Right cardiac atrium (tissue), 5 donors: ENCODE measurements around the gene RANBP3. TPM values are rescaled to one million over a fixed set of nuclear protein-coding genes. Genes with fewer than 3 reads are reported as not detected.

Experiments
- ATAC-seq, 2 donors: fragments of 200-7000 bp; cut with Tn5 transposase; one replicate each; pipeline versions ENCODE4 v1.8.0 to v1.9.1; 2020; ENCODE audit warnings: moderate library complexity in 2 of 2, mild to moderate bottlenecking in 1 of 2
- DNase-seq, 3 donors: peaks; one replicate each; pipeline ENCODE4 v3.0.0-alpha.2; 2020
- H3K27ac ChIP-seq: one replicate; pipeline ENCODE4 v1.5.1; 2013; ENCODE audit warnings: mild to moderate bottlenecking, low read length, control low read depth, moderate library complexity
- H3K27me3 ChIP-seq: one replicate; pipeline ENCODE4 v1.6.1; 2013; ENCODE audit not compliant: control insufficient read depth, insufficient read depth
- H3K4me1 ChIP-seq: one replicate; pipeline ENCODE4 v1.6.1; 2013; ENCODE audit warnings: low read length; ENCODE audit not compliant: control insufficient read depth, insufficient read depth
- H3K4me3 ChIP-seq: one replicate; pipeline ENCODE4 v1.5.1; 2013; ENCODE audit warnings: low read length, control low read depth
- H3K9me3 ChIP-seq: one replicate; pipeline ENCODE4 v1.6.1; 2013; ENCODE audit warnings: low read length; ENCODE audit not compliant: control insufficient read depth
- WGBS: extraction: QIAGEN DNeasy Blood & Tissue Kit; methylation state at CpG from one replicate; pipeline ENCODE4 v1.1.7; 2013; 5-methylcytosine and 5-hydroxymethylcytosine counted together
- intact Hi-C, 4 donors: fragments of 100-400 bp; cut with DNase I; formaldehyde crosslinking; loops; one replicate each; pipeline versions ENCODE4 v1.11.0 to v1.14.0; 2022 to 2023
- polyA plus RNA-seq: library from polyadenylated mRNA; stranded (reverse); fragments of 200-250 nt; gene quantifications from one replicate; pipeline ENCODE4 v1.2.3, GENCODE V29; 2013
- total RNA-seq, 4 donors: library from RNA; stranded (reverse); fragmentation: NEBNext Ultra II Directional; extraction: Animal tissue kit (Norgen Biotek cat#: 25700); gene quantifications; one replicate each; pipeline ENCODE4 v1.2.1, GENCODE V29; 2021
- donor health status: healthy with polysubstance abuse.
- donor health status: DM: no; HTN: yes; CAD: no.
- donor health status: DM: no; HTN: no; CAD: no.
- donor health status: DM: no; HTN: yes; CAD: no; lungs with severe emphysema.
- donor health status: DM: yes; HTN: yes; CAD: no.

RANBP3 gene
- total and polyA plus RNA-seq, 5 donors = 49.6 to 73.8 (median 65.4) TPM

DNA sequence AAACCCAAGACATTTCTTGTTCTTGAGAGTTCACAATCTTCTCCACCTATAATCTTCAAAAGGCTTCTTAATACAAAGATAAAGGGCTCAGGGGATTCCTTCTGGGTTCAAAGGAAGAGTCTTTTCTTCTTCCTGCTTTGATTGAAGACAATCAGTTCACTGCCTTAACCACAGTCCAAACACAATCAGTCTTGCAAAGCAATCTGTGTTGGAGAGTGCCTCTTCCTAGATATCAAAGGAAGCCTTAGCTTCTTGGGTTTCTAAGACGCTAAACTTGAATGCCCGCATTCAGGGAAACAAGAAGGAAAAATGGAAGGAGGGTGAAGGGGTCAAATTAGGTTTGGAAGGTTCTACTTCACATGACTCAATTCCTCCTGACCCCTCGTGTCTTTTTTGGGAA is 27.2 kb downstream of the RANBP3 start:
- DNase-seq (peak in 1 of 3 donors; percentile 3), ATAC-seq (no peak)
- H3K9me3 ChIP-seq = no peaks in the 10 kb centered on the region
- no peaks in the 10 kb centered on the region for H3K27me3 ChIP-seq
- intact Hi-C loops = loop anchor here in 2 of 4 donors (5.0 to 10.0 kb wide), 2 partner anchors 38 to 46 kb away; partner anchors contain the start of genes CAPS (in 1 of the 2), NDUFA11 (in 1 of the 2) and VMAC (in 1 of the 2)
- no peak overlapping the region for H3K4me3 ChIP-seq
- peaks cover 34% of the 10 kb centered on the region for H3K4me1 ChIP-seq
- no peak overlapping the region for H3K27ac ChIP-seq
- 54% methylated on average over 3 of the region's 3 CpGs for WGBS

DNA sequence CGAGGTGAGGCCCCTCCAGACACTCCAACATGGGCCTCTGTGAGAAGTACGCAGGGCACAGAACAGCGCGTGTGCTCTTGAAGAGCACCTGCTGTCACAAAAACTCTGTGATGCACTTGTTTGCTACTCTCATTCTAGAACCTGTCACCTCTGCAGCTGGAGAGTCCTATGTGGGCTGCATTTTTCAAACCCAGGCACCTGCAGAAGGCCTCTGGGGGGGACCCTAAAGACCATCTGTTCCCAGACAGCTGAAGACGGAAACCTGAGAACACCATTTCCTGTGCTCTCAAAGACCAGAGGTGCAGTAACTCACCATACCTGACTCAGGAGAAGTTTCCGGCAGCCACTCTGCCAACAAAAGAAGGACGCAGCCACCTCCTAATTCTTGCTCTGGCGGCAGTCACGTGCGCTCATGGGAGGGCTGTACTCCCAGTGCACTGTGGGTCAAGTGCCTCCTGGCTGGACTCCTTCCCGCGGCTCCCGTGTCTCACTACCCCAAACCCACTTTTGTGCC is 28.1 kb downstream of the RANBP3 start:
- peak in 1 of 2 donors; percentile 3 for ATAC-seq
- Histone ChIP-seq H3K9me3 (no peaks in the 10 kb centered on the region), H3K4me1 (peaks cover 34% of the 10 kb centered on the region), H3K4me3 (no peak overlapping the region), H3K27ac (peak overlapping the region; percentile 8), H3K27me3 (no peaks in the 10 kb centered on the region)
- intact Hi-C loops = loop anchor here in 2 of 4 donors (5.0 to 10.0 kb wide), 2 partner anchors 38 to 45 kb away; partner anchors contain the start of genes CAPS (in 1 of the 2), NDUFA11 (in 1 of the 2) and VMAC (in 1 of the 2)
- WGBS = 75% methylated on average over 13 of the region's 13 CpGs
- DNase-seq = peak in 2 of 3 donors; percentile 70 to 72

DNA sequence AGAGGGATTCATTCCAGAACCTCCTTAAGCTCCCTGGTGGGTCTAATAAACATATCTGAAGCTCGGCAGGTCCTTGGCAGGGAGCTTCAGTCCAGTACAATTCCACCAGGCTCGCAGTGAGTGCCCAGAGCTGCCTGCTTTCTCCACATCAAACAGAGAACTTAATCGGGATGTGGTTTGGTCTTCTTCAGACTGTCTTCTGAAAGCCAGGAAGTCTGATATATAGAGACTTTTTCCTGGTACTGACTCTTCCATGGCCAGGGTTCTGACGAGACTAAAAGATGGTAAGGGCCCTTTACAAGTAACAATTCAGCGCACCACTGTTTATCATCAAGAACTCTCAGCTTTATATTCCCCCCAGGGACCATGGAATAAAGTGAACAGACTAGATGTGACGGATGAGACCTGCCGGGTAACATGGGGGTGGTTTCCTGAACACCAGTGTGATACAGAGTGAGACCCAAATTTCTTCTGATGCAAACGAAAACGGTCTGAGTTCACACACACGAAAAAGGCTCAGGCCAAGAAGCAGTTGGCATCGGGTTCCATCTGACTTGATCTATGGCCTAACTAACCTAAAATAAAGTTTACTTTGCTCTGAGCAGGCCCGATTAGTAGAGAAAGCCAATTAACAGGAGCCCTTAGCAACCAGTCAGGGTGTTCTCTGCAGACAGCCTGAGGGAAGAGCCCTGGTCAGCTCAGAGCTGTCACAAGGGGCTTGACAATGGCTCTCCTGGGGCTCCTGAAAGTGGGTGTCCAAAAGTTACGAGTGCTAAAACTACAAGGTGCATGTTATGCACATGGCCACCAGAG is 29.0 kb downstream of the RANBP3 start:
- ATAC-seq (no peak), DNase-seq (peak in 2 of 3 donors; percentile 14 to 15)
- Histone ChIP-seq H3K27me3 (no peaks in the 10 kb centered on the region), H3K9me3 (no peaks in the 10 kb centered on the region), H3K4me3 (no peak overlapping the region), H3K4me1 (peaks cover 35% of the 10 kb centered on the region), H3K27ac (no peak overlapping the region)
- 64% methylated on average over 13 of the region's 13 CpGs for WGBS
- intact Hi-C loops = no loop called here

DNA sequence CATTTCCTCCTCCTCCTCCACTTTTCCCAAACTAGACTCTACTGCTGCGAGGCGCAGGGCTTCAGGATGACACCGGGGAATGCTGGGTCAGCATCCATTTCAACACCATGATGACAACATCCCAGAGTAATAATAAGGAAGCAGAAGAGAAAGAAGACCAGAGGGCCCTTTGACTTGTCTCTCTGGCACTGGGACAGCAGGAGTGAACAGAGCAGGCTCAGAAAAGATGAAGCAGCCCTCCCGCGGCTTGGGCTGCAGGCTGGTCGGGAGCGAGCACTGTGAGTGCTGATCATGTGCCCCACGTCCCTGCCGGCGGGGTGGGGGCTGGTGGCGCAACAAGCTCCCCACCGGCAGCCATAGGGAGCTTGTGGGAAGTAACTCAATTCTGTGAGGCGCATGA is 30.5 kb downstream of the RANBP3 start:
- intact Hi-C loops = no loop called here
- Histone ChIP-seq H3K4me1 (peaks cover 30% of the 10 kb centered on the region), H3K27ac (peak overlapping the region; percentile 0), H3K9me3 (no peaks in the 10 kb centered on the region), H3K4me3 (no peak overlapping the region), H3K27me3 (no peaks in the 10 kb centered on the region)
- 26% methylated on average over 13 of the region's 13 CpGs for WGBS
- DNase-seq (peak; percentile 75 to 88 (median 87)), ATAC-seq (peak; percentile 56 to 59)

DNA sequence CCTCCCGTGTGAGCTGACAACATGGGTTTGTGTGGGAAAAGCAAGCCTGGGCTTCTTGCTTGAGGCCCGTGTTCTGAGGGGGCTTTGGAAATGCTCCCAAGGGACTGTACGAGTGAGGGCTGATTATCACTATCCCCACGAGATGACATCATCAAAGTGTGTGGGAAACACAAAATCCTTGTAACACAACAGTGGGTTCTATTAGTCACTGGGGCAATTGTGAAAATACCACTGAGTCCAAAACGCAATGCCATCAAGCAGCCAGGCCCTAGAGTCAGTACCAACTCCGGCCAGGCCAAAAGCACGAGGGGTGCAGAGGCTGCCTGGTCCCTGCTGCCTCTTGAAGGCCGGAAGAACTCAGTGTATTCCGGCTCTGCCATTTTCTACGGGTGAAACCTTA is 34.3 kb downstream of the RANBP3 start:
- Histone ChIP-seq H3K27ac (no peak overlapping the region), H3K27me3 (no peaks in the 10 kb centered on the region), H3K4me3 (no peak overlapping the region), H3K4me1 (peaks cover 10% of the 10 kb centered on the region), H3K9me3 (no peaks in the 10 kb centered on the region)
- intact Hi-C loops = no loop called here
- DNase-seq (peak in 2 of 3 donors; percentile 26 to 34), ATAC-seq (peak in 1 of 2 donors; percentile 7)
- WGBS = 67% methylated on average over 10 of the region's 10 CpGs

DNA sequence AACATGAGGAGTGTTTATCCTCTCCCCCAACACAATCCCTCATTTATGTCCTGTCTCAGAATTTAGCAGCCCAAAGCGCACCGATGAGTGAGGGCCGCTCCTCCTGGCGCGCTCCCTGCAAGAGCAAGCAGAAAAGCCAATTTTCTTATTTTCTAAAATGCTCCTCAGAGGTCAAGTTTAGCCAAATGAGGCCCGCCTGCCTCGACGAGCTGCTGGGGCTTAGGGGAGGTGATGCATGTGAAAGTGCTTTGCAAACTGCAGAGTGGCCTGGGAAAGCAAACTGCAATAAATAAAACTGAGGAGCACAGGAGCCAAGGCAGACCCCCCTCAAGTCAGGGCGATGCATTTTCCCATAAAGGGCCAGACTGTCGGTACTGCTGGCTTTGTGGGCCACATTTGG is 34.9 kb downstream of the RANBP3 start:
- Histone ChIP-seq H3K4me3 (no peak overlapping the region), H3K27me3 (no peaks in the 10 kb centered on the region), H3K9me3 (no peaks in the 10 kb centered on the region), H3K27ac (no peak overlapping the region), H3K4me1 (peaks cover 10% of the 10 kb centered on the region)
- intact Hi-C loops = no loop called here
- DNase-seq = peak in 2 of 3 donors; percentile 50 to 61
- 69% methylated on average over 10 of the region's 10 CpGs for WGBS
- ATAC-seq = no peak

DNA sequence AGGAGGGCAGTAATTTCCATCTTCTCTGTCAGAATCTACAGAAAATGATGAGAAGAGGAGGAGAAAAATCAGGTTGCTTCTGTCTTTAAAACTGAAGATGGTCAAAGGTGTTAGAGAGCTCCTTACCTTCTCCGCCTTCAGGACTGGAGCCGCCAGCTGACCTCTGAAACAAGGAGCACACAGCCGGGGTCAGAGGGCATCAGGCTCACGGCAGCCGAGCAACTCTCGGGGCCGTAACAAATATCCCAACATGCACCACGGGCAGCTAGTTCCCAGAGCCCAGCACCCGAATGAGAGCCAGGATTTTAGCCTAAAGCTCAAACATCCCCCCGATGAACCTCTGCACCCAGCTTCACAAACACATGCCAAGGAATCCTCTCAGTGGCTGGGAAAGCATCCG is 36.3 kb downstream of the RANBP3 start:
- Histone ChIP-seq H3K4me1 (peaks cover 10% of the 10 kb centered on the region), H3K9me3 (no peaks in the 10 kb centered on the region), H3K27ac (no peak overlapping the region), H3K27me3 (no peaks in the 10 kb centered on the region), H3K4me3 (no peak overlapping the region)
- DNase-seq (peak in 1 of 3 donors; percentile 29), ATAC-seq (no peak)
- WGBS = 83% methylated on average over 11 of the region's 11 CpGs
- intact Hi-C loops = no loop called here

DNA sequence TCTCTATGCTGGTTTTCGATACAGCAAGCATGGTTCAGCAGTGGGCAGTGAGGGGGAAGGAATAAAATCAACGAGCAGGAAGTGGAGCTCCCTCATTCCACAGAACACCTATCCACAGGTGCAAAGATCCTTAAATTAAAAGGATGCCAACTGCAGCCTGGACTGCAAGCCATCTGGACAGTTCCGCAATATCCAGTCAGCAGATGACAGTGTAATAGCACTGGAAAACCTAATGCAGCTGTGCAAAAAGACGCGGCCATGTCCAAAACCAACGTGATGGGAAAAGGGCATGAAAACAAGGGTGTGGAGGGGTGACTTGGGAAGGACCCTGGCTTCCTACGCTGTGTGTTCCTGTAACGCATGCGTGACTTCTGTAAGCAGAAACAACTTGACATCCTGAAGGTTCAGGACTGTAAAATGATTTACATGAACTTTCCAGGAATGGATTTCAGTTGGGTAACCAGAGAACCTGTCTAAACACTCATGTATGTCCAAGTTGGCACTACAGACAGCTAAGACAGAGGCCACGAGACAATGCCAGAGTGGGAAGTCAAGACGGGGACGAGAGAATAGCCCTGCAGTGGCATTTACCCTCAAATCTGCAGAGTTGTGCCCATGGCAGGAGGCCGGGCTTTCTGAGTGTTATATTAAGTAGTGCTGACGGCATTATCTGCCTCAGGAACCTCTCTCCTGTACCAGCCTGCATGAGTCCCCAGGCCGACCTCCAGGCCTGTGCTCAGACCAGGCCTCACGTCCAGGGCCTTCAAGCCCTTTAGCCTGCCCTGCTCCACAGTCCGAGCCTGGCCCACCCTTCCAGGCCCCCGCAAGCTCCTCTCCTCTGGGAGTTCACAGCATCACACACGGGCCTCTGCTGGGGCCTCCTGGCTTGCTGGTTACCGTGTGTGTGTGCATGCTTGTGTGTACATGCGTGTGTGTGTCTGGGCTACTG is 37.4 kb downstream of the RANBP3 start:
- 82% methylated on average over 21 of the region's 21 CpGs for WGBS
- Histone ChIP-seq H3K4me3 (no peak overlapping the region), H3K4me1 (peaks cover 10% of the 10 kb centered on the region), H3K9me3 (no peaks in the 10 kb centered on the region), H3K27ac (peak overlapping the region; percentile 4), H3K27me3 (no peaks in the 10 kb centered on the region)
- intact Hi-C loops = no loop called here
- ATAC-seq (no peak), DNase-seq (peak in 1 of 3 donors; percentile 29)

DNA sequence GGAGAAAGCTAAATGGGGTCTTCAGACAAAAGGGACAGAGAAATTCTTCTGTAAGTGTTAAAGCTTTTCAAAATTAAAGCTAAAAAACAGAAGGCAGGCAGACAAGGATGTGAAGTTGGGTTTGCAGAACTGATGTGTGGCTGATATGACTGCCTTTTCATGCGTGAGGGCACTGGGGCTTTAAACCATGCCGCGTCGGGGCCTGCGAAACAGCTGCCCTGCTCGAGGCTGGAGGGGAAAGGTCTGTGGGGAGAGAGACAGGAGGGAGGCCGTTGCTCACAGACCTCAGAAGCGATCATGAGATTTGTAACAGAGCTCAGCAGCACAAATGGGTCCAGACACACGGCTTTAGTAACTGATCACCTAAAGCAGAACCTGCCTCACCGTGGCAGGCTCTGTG is 40.4 kb downstream of the RANBP3 start:
- peak in 1 of 3 donors; percentile 13 for DNase-seq
- intact Hi-C loops = no loop called here
- Histone ChIP-seq H3K4me3 (no peak overlapping the region), H3K4me1 (peaks cover 7% of the 10 kb centered on the region), H3K9me3 (no peaks in the 10 kb centered on the region), H3K27ac (no peak overlapping the region), H3K27me3 (no peaks in the 10 kb centered on the region)
- no peak for ATAC-seq
- WGBS = 83% methylated on average over 10 of the region's 10 CpGs

DNA sequence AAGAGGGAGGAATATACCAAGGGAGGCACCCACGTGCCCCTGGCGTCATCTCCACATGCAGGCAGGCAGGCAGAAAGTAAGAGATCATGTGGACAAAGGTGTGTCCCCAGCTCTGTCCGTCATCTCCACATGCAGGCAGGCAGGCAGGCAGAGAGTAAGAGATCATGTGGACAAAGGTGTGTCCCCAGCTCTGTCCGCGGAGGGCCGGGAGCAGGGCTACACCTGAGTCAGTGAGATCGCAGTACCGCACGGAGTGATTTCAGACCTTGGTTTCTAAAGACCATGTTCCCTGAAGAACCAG is 41.7 kb downstream of the RANBP3 start:
- H3K27me3 ChIP-seq = no peaks in the 10 kb centered on the region
- H3K27ac ChIP-seq = no peak overlapping the region
- DNase-seq (peak in 2 of 3 donors; percentile 10 to 35), ATAC-seq (no peak)
- intact Hi-C loops = no loop called here
- peaks cover 2% of the 10 kb centered on the region for H3K4me1 ChIP-seq
- no peaks in the 10 kb centered on the region for H3K9me3 ChIP-seq
- no peak overlapping the region for H3K4me3 ChIP-seq
- 91% methylated on average over 9 of the region's 9 CpGs for WGBS
